ENCODE data around the gene MCM8.
A peak's percentile ranks its signal among the peaks of the same experiment; 100 is the strongest.

Gene MCM8

GRCh38 chr20:5945963-5946362, 4.5 kb upstream of the MCM8 start:
- WGBS, 2 experiments: 92 to 97% methylated on average over 3 of the region's 3 CpGs

GRCh38 chr20:5947276-5947675, 3.2 kb upstream of the MCM8 start:
- 94 to 96% methylated on average over 6 of the region's 6 CpGs for WGBS, 2 experiments
- no peak overlapping the region for H3K27ac ChIP-seq (ENCODE audit: insufficient read depth, low read depth, low read length, poor library complexity, severe bottlenecking)
- H3K9me3 ChIP-seq (ENCODE audit: control insufficient read depth, low read length): no peaks in the 10 kb centered on the region
- no peaks in the 10 kb centered on the region for H3K27me3 ChIP-seq (ENCODE audit: control insufficient read depth, insufficient read depth, low read length, poor library complexity, severe bottlenecking)
- no peak overlapping the region for H3K4me3 ChIP-seq (ENCODE audit: insufficient read depth, low read depth, low read length)
- peaks cover 6% of the 10 kb centered on the region for H3K4me1 ChIP-seq (ENCODE audit: control insufficient read depth, insufficient read depth, low read length)
- peaks cover 11% of the 10 kb centered on the region for H3K36me3 ChIP-seq (ENCODE audit: control insufficient read depth, insufficient read depth, low read length)

More at GRCh38 chr20:5945963-5946362, 4.5 kb upstream of the MCM8 start:
- no peaks in the 10 kb centered on the region for H3K27me3 ChIP-seq (ENCODE audit: control insufficient read depth, insufficient read depth, low read length, poor library complexity, severe bottlenecking)
- H3K4me3 ChIP-seq (ENCODE audit: insufficient read depth, low read depth, low read length): no peak overlapping the region
- H3K27ac ChIP-seq (ENCODE audit: insufficient read depth, low read depth, low read length, poor library complexity, severe bottlenecking): no peak overlapping the region
- H3K36me3 ChIP-seq (ENCODE audit: control insufficient read depth, insufficient read depth, low read length): peaks cover 20% of the 10 kb centered on the region
- H3K9me3 ChIP-seq (ENCODE audit: control insufficient read depth, low read length): no peaks in the 10 kb centered on the region
- H3K4me1 ChIP-seq (ENCODE audit: control insufficient read depth, insufficient read depth, low read length): peaks cover 6% of the 10 kb centered on the region

GRCh38 chr20:5949943-5950270, 545 bp upstream of the MCM8 start:
- 2% methylated on average over 11 of the region's 11 CpGs for WGBS, 2 experiments
- no peaks in the 10 kb centered on the region for H3K9me3 ChIP-seq (ENCODE audit: control insufficient read depth, low read length)
- H3K4me3 ChIP-seq (ENCODE audit: insufficient read depth, low read depth, low read length): peak overlapping the region; percentile 65
- H3K36me3 ChIP-seq (ENCODE audit: control insufficient read depth, insufficient read depth, low read length): peaks cover 18% of the 10 kb centered on the region
- peak overlapping the region; percentile 4 for H3K27ac ChIP-seq (ENCODE audit: insufficient read depth, low read depth, low read length, poor library complexity, severe bottlenecking)
- peaks cover 6% of the 10 kb centered on the region for H3K4me1 ChIP-seq (ENCODE audit: control insufficient read depth, insufficient read depth, low read length)
- no peaks in the 10 kb centered on the region for H3K27me3 ChIP-seq (ENCODE audit: control insufficient read depth, insufficient read depth, low read length, poor library complexity, severe bottlenecking)

- Histone ChIP-seq H3K4me3 (ENCODE audit: insufficient read depth, low read depth, low read length) (no peak overlapping the region), H3K36me3 (ENCODE audit: control insufficient read depth, insufficient read depth, low read length) (peaks cover 21% of the 10 kb centered on the region), H3K27me3 (ENCODE audit: control insufficient read depth, insufficient read depth, low read length, poor library complexity, severe bottlenecking) (peaks cover 21% of the 10 kb centered on the region), H3K9me3 (ENCODE audit: control insufficient read depth, low read length) (no peaks in the 10 kb centered on the region), H3K27ac (ENCODE audit: insufficient read depth, low read depth, low read length, poor library complexity, severe bottlenecking) (no peak overlapping the region), H3K4me1 (ENCODE audit: control insufficient read depth, insufficient read depth, low read length) (peaks cover 4% of the 10 kb centered on the region)
- WGBS, 2 experiments: 93 to 96% methylated on average over 5 to 6 of the region's 6 CpGs
Observed at GRCh38 chr20:5967469-5967868, 17.0 kb downstream of the MCM8 start.

GRCh38 chr20:5968462-5968861, 18.0 kb downstream of the MCM8 start:
- Histone ChIP-seq H3K4me1 (ENCODE audit: control insufficient read depth, insufficient read depth, low read length) (peaks cover 4% of the 10 kb centered on the region), H3K27me3 (ENCODE audit: control insufficient read depth, insufficient read depth, low read length, poor library complexity, severe bottlenecking) (peaks cover 21% of the 10 kb centered on the region), H3K27ac (ENCODE audit: insufficient read depth, low read depth, low read length, poor library complexity, severe bottlenecking) (no peak overlapping the region), H3K36me3 (ENCODE audit: control insufficient read depth, insufficient read depth, low read length) (peaks cover 25% of the 10 kb centered on the region), H3K4me3 (ENCODE audit: insufficient read depth, low read depth, low read length) (no peak overlapping the region), H3K9me3 (ENCODE audit: control insufficient read depth, low read length) (no peaks in the 10 kb centered on the region)
- WGBS, 2 experiments: 94 to 98% methylated on average over 2 of the region's 3 CpGs

GRCh38 chr20:5969348-5969935, 19.0 kb downstream of the MCM8 start:
- 47 to 48% methylated on average over 8 to 9 of the region's 9 CpGs for WGBS, 2 experiments
- no peaks in the 10 kb centered on the region for H3K9me3 ChIP-seq (ENCODE audit: control insufficient read depth, low read length)
- peaks cover 30% of the 10 kb centered on the region for H3K36me3 ChIP-seq (ENCODE audit: control insufficient read depth, insufficient read depth, low read length)
- H3K27ac ChIP-seq (ENCODE audit: insufficient read depth, low read depth, low read length, poor library complexity, severe bottlenecking): no peak overlapping the region
- H3K4me1 ChIP-seq (ENCODE audit: control insufficient read depth, insufficient read depth, low read length): peaks cover 4% of the 10 kb centered on the region
- peaks cover 21% of the 10 kb centered on the region for H3K27me3 ChIP-seq (ENCODE audit: control insufficient read depth, insufficient read depth, low read length, poor library complexity, severe bottlenecking)
- H3K4me3 ChIP-seq (ENCODE audit: insufficient read depth, low read depth, low read length): no peak overlapping the region

- Histone ChIP-seq H3K27ac (ENCODE audit: insufficient read depth, low read depth, low read length, poor library complexity, severe bottlenecking) (no peak overlapping the region), H3K27me3 (ENCODE audit: control insufficient read depth, insufficient read depth, low read length, poor library complexity, severe bottlenecking) (peaks cover 21% of the 10 kb centered on the region), H3K36me3 (ENCODE audit: control insufficient read depth, insufficient read depth, low read length) (peaks cover 28% of the 10 kb centered on the region), H3K4me3 (ENCODE audit: insufficient read depth, low read depth, low read length) (no peak overlapping the region), H3K9me3 (ENCODE audit: control insufficient read depth, low read length) (no peaks in the 10 kb centered on the region), H3K4me1 (ENCODE audit: control insufficient read depth, insufficient read depth, low read length) (peaks cover 4% of the 10 kb centered on the region)
Observed at GRCh38 chr20:5969940-5970339, 19.5 kb downstream of the MCM8 start.

- Histone ChIP-seq H3K27ac (ENCODE audit: insufficient read depth, low read depth, low read length, poor library complexity, severe bottlenecking) (no peak overlapping the region), H3K4me3 (ENCODE audit: insufficient read depth, low read depth, low read length) (no peak overlapping the region), H3K9me3 (ENCODE audit: control insufficient read depth, low read length) (no peaks in the 10 kb centered on the region), H3K36me3 (ENCODE audit: control insufficient read depth, insufficient read depth, low read length) (peaks cover 28% of the 10 kb centered on the region), H3K4me1 (ENCODE audit: control insufficient read depth, insufficient read depth, low read length) (peaks cover 4% of the 10 kb centered on the region), H3K27me3 (ENCODE audit: control insufficient read depth, insufficient read depth, low read length, poor library complexity, severe bottlenecking) (peaks cover 21% of the 10 kb centered on the region)
- WGBS, 2 experiments: 86 to 94% methylated on average over 2 of the region's 2 CpGs
Observed at GRCh38 chr20:5970381-5970780, 19.9 kb downstream of the MCM8 start.

- peaks cover 21% of the 10 kb centered on the region for H3K27me3 ChIP-seq (ENCODE audit: control insufficient read depth, insufficient read depth, low read length, poor library complexity, severe bottlenecking)
- peaks cover 4% of the 10 kb centered on the region for H3K4me1 ChIP-seq (ENCODE audit: control insufficient read depth, insufficient read depth, low read length)
- no peak overlapping the region for H3K27ac ChIP-seq (ENCODE audit: insufficient read depth, low read depth, low read length, poor library complexity, severe bottlenecking)
- H3K36me3 ChIP-seq (ENCODE audit: control insufficient read depth, insufficient read depth, low read length): peaks cover 28% of the 10 kb centered on the region
- no peaks in the 10 kb centered on the region for H3K9me3 ChIP-seq (ENCODE audit: control insufficient read depth, low read length)
- no peak overlapping the region for H3K4me3 ChIP-seq (ENCODE audit: insufficient read depth, low read depth, low read length)
Observed at GRCh38 chr20:5971203-5971602, 20.8 kb downstream of the MCM8 start.

GRCh38 chr20:5973172-5973571, 22.7 kb downstream of the MCM8 start:
- H3K36me3 ChIP-seq (ENCODE audit: control insufficient read depth, insufficient read depth, low read length): peaks cover 28% of the 10 kb centered on the region
- H3K4me3 ChIP-seq (ENCODE audit: insufficient read depth, low read depth, low read length): no peak overlapping the region
- H3K27me3 ChIP-seq (ENCODE audit: control insufficient read depth, insufficient read depth, low read length, poor library complexity, severe bottlenecking): peaks cover 21% of the 10 kb centered on the region
- H3K4me1 ChIP-seq (ENCODE audit: control insufficient read depth, insufficient read depth, low read length): peaks cover 4% of the 10 kb centered on the region
- H3K27ac ChIP-seq (ENCODE audit: insufficient read depth, low read depth, low read length, poor library complexity, severe bottlenecking): no peak overlapping the region
- WGBS, 2 experiments: 87 to 97% methylated on average over 1 to 2 of the region's 2 CpGs
- no peaks in the 10 kb centered on the region for H3K9me3 ChIP-seq (ENCODE audit: control insufficient read depth, low read length)

GRCh38 chr20:5973971-5974370, 23.5 kb downstream of the MCM8 start:
- H3K36me3 ChIP-seq (ENCODE audit: control insufficient read depth, insufficient read depth, low read length): peaks cover 28% of the 10 kb centered on the region
- peaks cover 21% of the 10 kb centered on the region for H3K27me3 ChIP-seq (ENCODE audit: control insufficient read depth, insufficient read depth, low read length, poor library complexity, severe bottlenecking)
- H3K27ac ChIP-seq (ENCODE audit: insufficient read depth, low read depth, low read length, poor library complexity, severe bottlenecking): no peak overlapping the region
- WGBS, 2 experiments: 90 to 93% methylated on average over 4 of the region's 4 CpGs
- H3K4me1 ChIP-seq (ENCODE audit: control insufficient read depth, insufficient read depth, low read length): peaks cover 4% of the 10 kb centered on the region
- H3K4me3 ChIP-seq (ENCODE audit: insufficient read depth, low read depth, low read length): no peak overlapping the region
- H3K9me3 ChIP-seq (ENCODE audit: control insufficient read depth, low read length): no peaks in the 10 kb centered on the region
